Stomach smooth muscle (tissue), 2 donors: ENCODE results near the gene PPIL6.

Experiments used
- H3K27ac ChIP-seq: one replicate; pipeline ENCODE4 v1.7.0; 2013; ENCODE audit warnings: mild to moderate bottlenecking, low read length, inconsistent platforms
- H3K27me3 ChIP-seq, 2 donors: one replicate each; pipeline ENCODE4 v1.7.0; 2013; ENCODE audit warnings: low read length in 2 of 2; ENCODE audit not compliant: insufficient read depth in 2 of 2, control insufficient read depth in 1 of 2
- H3K36me3 ChIP-seq, 2 donors: one replicate each; pipeline ENCODE4 v1.7.0; 2013; ENCODE audit warnings: low read length in 2 of 2; ENCODE audit not compliant: control insufficient read depth in 2 of 2, insufficient read depth in 2 of 2
- H3K4me1 ChIP-seq: one replicate; pipeline ENCODE4 v1.7.0; 2013; ENCODE audit warnings: low read length; ENCODE audit not compliant: control insufficient read depth, insufficient read depth
- H3K4me3 ChIP-seq, 2 donors: one replicate each; pipeline ENCODE4 v1.7.0; 2013; ENCODE audit warnings: low read length in 2 of 2
- H3K9ac ChIP-seq, 2 donors: one replicate each; pipeline ENCODE4 v1.7.0; 2013; ENCODE audit warnings: low read length in 2 of 2, mild to moderate bottlenecking in 1 of 2
- H3K9me3 ChIP-seq, 2 donors: one replicate each; pipeline ENCODE4 v1.7.0; 2013; ENCODE audit warnings: low read length in 2 of 2; ENCODE audit not compliant: control insufficient read depth in 2 of 2
- donor health status: healthy.
- donor health status: Pancreatic carcinoma.

Gene PPIL6

DNA sequence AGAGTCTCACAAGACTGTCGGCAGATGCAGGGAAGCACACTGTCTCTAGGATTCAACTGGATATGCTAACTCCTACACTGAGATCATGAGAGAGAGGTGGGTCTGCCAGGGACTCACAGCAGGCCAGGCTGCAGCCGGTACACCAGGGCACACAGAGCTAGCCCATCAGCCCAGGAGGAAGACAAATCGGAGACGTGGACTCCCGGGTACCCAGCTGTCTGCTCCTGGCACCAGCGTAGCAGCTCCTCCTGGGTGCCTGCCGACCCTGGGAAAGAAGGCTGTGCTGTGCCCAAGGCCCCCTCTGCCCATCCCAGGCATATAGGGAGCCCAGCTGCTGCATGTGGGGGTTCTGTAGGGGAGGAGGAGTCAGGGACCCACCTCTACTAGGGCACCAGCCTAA, 8.2 kb upstream of the PPIL6 start:
- no peak overlapping the region for H3K9ac ChIP-seq
- H3K4me1 ChIP-seq: peaks cover 2% of the 10 kb centered on the region
- peaks cover 0 to 10% of the 10 kb centered on the region in 2 donors for H3K27me3 ChIP-seq
- H3K9me3 ChIP-seq: no peaks in the 10 kb centered on the region
- H3K4me3 ChIP-seq: no peak overlapping the region
- no peaks in the 10 kb centered on the region for H3K36me3 ChIP-seq
- no peak overlapping the region for H3K27ac ChIP-seq

DNA sequence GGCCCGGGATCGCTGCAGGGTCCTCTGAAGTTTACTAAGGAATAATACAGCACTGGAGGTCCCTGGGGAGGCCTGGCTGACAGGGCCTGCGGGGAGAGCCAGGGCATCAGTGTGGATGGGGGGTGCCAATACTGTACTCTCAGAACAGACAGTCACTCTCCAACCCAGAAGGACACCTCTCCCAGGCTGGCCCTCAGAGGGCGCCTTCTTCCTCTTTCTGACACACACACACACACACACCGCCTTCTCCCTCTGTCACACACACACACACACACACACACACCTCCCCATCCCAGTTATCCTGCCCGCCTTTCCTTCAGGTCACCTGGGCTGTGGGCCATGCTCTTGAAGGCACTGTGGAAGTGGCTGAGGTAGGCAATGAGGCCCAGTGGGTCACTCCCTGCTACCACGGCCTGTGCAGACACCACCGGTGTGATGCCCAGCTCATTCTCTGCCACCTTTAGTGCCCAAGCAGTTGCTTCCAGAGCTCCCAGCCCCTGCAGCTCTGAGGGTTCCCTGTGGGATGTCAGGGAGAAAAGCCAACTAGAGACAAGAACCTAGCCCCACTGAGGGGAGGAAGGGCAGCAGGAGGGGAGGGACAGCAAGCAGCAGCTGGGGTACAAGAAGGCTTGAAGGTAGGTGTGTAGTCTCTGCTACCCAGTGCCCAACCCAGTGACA, 7.6 kb upstream of the PPIL6 start:
- Histone ChIP-seq H3K4me3 (no peak overlapping the region), H3K9me3 (no peaks in the 10 kb centered on the region), H3K9ac (no peak overlapping the region), H3K27me3 (peaks cover 0 to 10% of the 10 kb centered on the region in 2 donors), H3K27ac (no peak overlapping the region), H3K36me3 (no peaks in the 10 kb centered on the region), H3K4me1 (peaks cover 2% of the 10 kb centered on the region)

DNA sequence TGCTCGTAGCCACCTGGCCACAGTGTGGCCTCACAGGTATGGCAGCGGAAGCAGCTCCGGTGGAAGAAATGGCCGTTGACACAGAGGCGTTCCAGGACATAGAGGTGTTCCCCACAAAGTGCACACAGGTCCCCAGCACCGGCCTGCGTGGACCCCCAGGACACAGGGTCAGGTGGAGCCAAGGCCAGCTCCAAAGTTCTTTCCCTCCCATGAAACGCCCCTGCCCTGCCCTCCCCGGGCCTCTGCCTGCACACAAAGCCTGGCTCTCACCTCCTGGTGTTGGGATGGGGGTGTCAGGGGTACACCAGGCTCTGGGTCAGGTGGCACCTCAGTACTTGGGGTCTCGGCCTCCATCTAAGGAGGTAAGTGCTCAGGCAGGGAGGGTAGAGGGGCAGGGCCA, 6.7 kb upstream of the PPIL6 start:
- no peaks in the 10 kb centered on the region for H3K9me3 ChIP-seq
- H3K36me3 ChIP-seq: no peaks in the 10 kb centered on the region
- H3K4me1 ChIP-seq: peaks cover 8% of the 10 kb centered on the region
- H3K27me3 ChIP-seq: peaks cover 0 to 10% of the 10 kb centered on the region in 2 donors
- H3K4me3 ChIP-seq: no peak overlapping the region
- H3K27ac ChIP-seq: no peak overlapping the region
- H3K9ac ChIP-seq: no peak overlapping the region

- peaks cover 14% of the 10 kb centered on the region for H3K4me1 ChIP-seq
- H3K27me3 ChIP-seq: peaks cover 0 to 8% of the 10 kb centered on the region in 2 donors
- H3K4me3 ChIP-seq: no peak overlapping the region
- no peaks in the 10 kb centered on the region for H3K36me3 ChIP-seq
- no peak overlapping the region for H3K27ac ChIP-seq
- no peaks in the 10 kb centered on the region for H3K9me3 ChIP-seq
- no peak overlapping the region for H3K9ac ChIP-seq
Observed at GRCh38 chr6:109446541-109446940, 6.1 kb upstream of the PPIL6 start.

GRCh38 chr6:109446072-109446471, 5.6 kb upstream of the PPIL6 start:
- no peaks in the 10 kb centered on the region for H3K9me3 ChIP-seq
- no peak overlapping the region for H3K4me3 ChIP-seq
- no peak overlapping the region for H3K27ac ChIP-seq
- no peaks in the 10 kb centered on the region for H3K36me3 ChIP-seq
- H3K4me1 ChIP-seq: peaks cover 19% of the 10 kb centered on the region
- no peak overlapping the region for H3K9ac ChIP-seq
- H3K27me3 ChIP-seq: peaks cover 0 to 6% of the 10 kb centered on the region in 2 donors

- Histone ChIP-seq H3K9ac (no peak overlapping the region), H3K4me3 (no peak overlapping the region), H3K9me3 (no peaks in the 10 kb centered on the region), H3K27ac (no peak overlapping the region), H3K4me1 (peaks cover 21% of the 10 kb centered on the region), H3K36me3 (no peaks in the 10 kb centered on the region), H3K27me3 (peaks cover 0 to 3% of the 10 kb centered on the region in 2 donors)
Observed at GRCh38 chr6:109445382-109445781, 5.0 kb upstream of the PPIL6 start.

DNA sequence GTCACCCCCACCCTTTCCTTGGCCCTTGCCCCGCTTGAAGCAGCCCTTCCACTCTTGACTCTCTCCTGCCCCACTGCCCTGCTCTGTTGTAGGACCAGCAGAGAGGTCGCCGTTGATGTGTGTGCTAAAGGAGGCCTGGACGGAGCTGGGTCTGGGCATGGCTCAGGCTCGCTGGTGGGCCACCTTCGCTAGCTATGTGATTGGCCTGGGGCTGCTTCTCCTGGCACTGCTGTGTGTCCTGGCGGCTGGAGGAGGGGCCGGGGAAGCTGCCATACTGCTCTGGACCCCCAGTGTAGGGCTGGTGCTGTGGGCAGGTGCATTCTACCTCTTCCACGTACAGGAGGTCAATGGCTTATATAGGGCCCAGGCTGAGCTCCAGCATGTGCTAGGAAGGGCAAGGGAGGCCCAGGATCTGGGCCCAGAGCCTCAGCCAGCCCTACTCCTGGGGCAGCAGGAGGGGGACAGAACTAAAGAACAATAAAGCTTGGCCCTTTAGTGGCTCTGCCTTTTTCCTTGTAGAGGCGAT, 3.1 kb upstream of the PPIL6 start:
- no peaks in the 10 kb centered on the region for H3K36me3 ChIP-seq
- no peaks in the 10 kb centered on the region for H3K9me3 ChIP-seq
- no peak overlapping the region for H3K9ac ChIP-seq
- peaks cover 27% of the 10 kb centered on the region for H3K4me1 ChIP-seq
- H3K27me3 ChIP-seq: no peaks in the 10 kb centered on the region
- no peak overlapping the region for H3K27ac ChIP-seq
- H3K4me3 ChIP-seq: no peak overlapping the region

GRCh38 chr6:109442393-109442924, 2.0 kb upstream of the PPIL6 start:
- H3K36me3 ChIP-seq: no peaks in the 10 kb centered on the region
- H3K4me1 ChIP-seq: peaks cover 27% of the 10 kb centered on the region
- H3K9ac ChIP-seq: no peak overlapping the region
- H3K27ac ChIP-seq: no peak overlapping the region
- no peaks in the 10 kb centered on the region for H3K9me3 ChIP-seq
- H3K4me3 ChIP-seq: peak overlapping the region in 1 of 2 donors; percentile 88
- H3K27me3 ChIP-seq: no peaks in the 10 kb centered on the region

- peaks cover 27% of the 10 kb centered on the region for H3K4me1 ChIP-seq
Observed at GRCh38 chr6:109441069-109441816, 815 bp upstream of the PPIL6 start.

GRCh38 chr6:109436041-109436440, 4.4 kb downstream of the PPIL6 start:
- Histone ChIP-seq H3K27me3 (no peaks in the 10 kb centered on the region), H3K4me3 (no peak overlapping the region), H3K4me1 (peaks cover 8% of the 10 kb centered on the region), H3K27ac (no peak overlapping the region), H3K9ac (no peak overlapping the region), H3K9me3 (no peaks in the 10 kb centered on the region), H3K36me3 (no peaks in the 10 kb centered on the region)

More at GRCh38 chr6:109441069-109441816, 815 bp upstream of the PPIL6 start:
- H3K9ac ChIP-seq: peak overlapping the region; percentile 50 to 74
- H3K36me3 ChIP-seq: no peaks in the 10 kb centered on the region
- H3K27me3 ChIP-seq: no peaks in the 10 kb centered on the region
- H3K9me3 ChIP-seq: no peaks in the 10 kb centered on the region
- H3K4me3 ChIP-seq: peak overlapping the region; percentile 75 to 88
- peak overlapping the region; percentile 62 for H3K27ac ChIP-seq
